ENCODE results near the gene MRPS9. TPM values are rescaled to one million over a fixed set of nuclear protein-coding genes. Genes with fewer than 3 reads are reported as not detected.

The MRPS9 gene
- 30.1 to 35.9 TPM (median 33.6 TPM) in 5 replicates for total RNA-seq (2022; extraction: Qiagen RNA extraction; ENCODE audit: low read depth)

DNA sequence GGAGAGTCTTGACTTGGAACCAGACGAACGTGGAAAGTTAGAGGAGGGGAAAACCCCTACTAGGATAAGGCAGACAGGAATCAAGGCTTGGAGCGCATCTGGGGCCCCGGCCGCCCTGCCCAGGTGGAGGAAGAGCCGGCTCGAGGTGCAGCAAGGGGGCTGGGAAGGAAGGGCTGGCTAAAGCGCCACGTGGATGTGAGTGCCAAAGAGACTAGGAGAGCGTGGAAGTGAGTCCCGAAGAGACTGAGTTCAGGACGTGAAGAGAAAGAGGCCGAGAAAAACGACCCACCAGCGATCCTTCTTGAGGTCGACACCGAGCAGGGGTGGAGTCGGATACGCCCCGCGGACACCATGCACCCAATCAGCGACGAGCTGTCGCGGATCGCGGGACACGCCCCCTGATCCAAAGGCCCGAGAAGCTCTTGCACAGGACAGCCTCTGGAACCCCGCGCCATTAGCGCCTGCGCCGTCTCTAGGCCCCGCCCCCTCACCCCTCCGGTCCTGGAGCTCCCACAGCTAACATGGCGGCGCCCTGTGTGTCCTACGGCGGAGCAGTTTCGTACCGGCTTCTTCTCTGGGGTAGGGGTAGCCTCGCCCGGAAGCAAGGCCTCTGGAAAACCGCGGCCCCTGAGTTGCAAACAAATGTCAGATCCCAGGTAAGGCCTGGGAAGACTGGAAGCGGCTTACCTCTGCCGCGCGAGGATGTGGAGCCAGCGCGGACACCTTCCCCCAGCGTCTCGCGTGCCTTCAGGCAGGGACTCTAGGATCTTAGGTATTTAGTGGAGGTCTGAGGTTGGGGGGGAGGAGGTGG, at the start of gene MRPS9:
Gene MRPS9, plus strand, starts transcription at position 498 of the 811 bp plus-strand sequence. Its CDS starts 24 bp downstream, at position 522.

Other genes with a start within 250 kb of the MRPS9 start
- gene POU3F3, start 184.0 kb upstream of the MRPS9 start, total RNA-seq (2022; extraction: Qiagen RNA extraction; ENCODE audit: low read depth): 0.03 to 0.05 TPM in 2 of 5 replicates, not detected in the others
- gene GPR45, start 203.7 kb downstream of the MRPS9 start, total RNA-seq (2022; extraction: Qiagen RNA extraction; ENCODE audit: low read depth): not detected in 5 replicates